ENCODE measurements around the gene PBOV1.

- no peak for TF ChIP-seq YY1 (IDR thresholded peaks at IDR 0.05; ENCODE audit: low read depth)
- TF ChIP-seq, protein P1, sequence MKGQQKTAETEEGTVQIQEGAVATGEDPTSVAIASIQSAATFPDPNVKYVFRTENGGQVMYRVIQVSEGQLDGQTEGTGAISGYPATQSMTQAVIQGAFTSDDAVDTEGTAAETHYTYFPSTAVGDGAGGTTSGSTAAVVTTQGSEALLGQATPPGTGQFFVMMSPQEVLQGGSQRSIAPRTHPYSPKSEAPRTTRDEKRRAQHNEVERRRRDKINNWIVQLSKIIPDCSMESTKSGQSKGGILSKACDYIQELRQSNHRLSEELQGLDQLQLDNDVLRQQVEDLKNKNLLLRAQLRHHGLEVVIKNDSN (IDR thresholded peaks at IDR 0.05), result no peak
Observed at GRCh38 chr6:138229663-138230179, 11.4 kb upstream of the PBOV1 start.

Measured in Ishikawa (cell line).